Measurements from ENCODE around the gene CHN1.
A peak's percentile ranks its signal among the peaks of the same experiment; 100 is the strongest.

CHN1 gene

GRCh38 chr2:174761837-174762236 is 243.3 kb downstream of the CHN1 start:
- no peak for DNase-seq

GRCh38 chr2:174760845-174761473 is 244.2 kb downstream of the CHN1 start:
- DNase-seq: peak in 2 of 4 experiments; percentile 23 to 30

GRCh38 chr2:174759381-174760065 is 245.7 kb downstream of the CHN1 start:
- DNase-seq: no peak

- no peak for DNase-seq
Measured at GRCh38 chr2:174756743-174757142, 248.4 kb downstream of the CHN1 start.

GRCh38 chr2:174753038-174753633 is 252.0 kb downstream of the CHN1 start:
- DNase-seq: peak in 3 of 4 experiments; percentile 13 to 50 (median 26)

GRCh38 chr2:174752403-174753037 is 252.7 kb downstream of the CHN1 start:
- no peak for DNase-seq

- DNase-seq: peak; percentile 36 to 64 (median 54)
Measured at GRCh38 chr2:174750923-174751441, 254.2 kb downstream of the CHN1 start.

GRCh38 chr2:174749793-174750192 is 255.4 kb downstream of the CHN1 start:
- no peak for DNase-seq

GRCh38 chr2:174748948-174749347 is 256.2 kb downstream of the CHN1 start:
- peak; percentile 67 to 74 (median 72) for DNase-seq
